Germinal center (tissue), 1 donor: Measurements from ENCODE around the gene TGFBR3.
"Not testable (repeated sequence)": the region's sequence is repeated elsewhere in the genome, so short reads cannot be mapped to it uniquely, and the experiment has no call there.

ENCODE experiments used
- DNase-seq: peaks from one replicate; pipeline ENCODE4 v3.0.0; 2012; ENCODE audit warnings: mixed read lengths, low spot score

TGFBR3 gene

GRCh38 chr1:91847851-91848250, 38.1 kb downstream of the TGFBR3 start:
- no peak for DNase-seq

- DNase-seq = no peak
These were observed 39.3 kb downstream of the TGFBR3 start for GRCh38 chr1:91846639-91847013.

- no peak for DNase-seq
These were observed 39.8 kb downstream of the TGFBR3 start for GRCh38 chr1:91846007-91846638.

GRCh38 chr1:91844862-91845528, 41.0 kb downstream of the TGFBR3 start:
- no peak for DNase-seq

GRCh38 chr1:91843843-91844242, 42.1 kb downstream of the TGFBR3 start:
- no peak for DNase-seq

GRCh38 chr1:91842563-91842962, 43.4 kb downstream of the TGFBR3 start:
- DNase-seq = no peak

GRCh38 chr1:91842056-91842455, 43.9 kb downstream of the TGFBR3 start:
- no peak for DNase-seq

GRCh38 chr1:91840276-91840675, 45.7 kb downstream of the TGFBR3 start:
- not testable (repeated sequence) for DNase-seq

- DNase-seq = no peak
These were observed 49.5 kb downstream of the TGFBR3 start for GRCh38 chr1:91836331-91837040.

GRCh38 chr1:91835087-91835521, 50.8 kb downstream of the TGFBR3 start:
- DNase-seq = no peak

- DNase-seq = not testable (repeated sequence)
These were observed 51.4 kb downstream of the TGFBR3 start for GRCh38 chr1:91834549-91834948.

GRCh38 chr1:91833946-91834345, 52.0 kb downstream of the TGFBR3 start:
- no peak for DNase-seq

GRCh38 chr1:91831132-91831930, 54.6 kb downstream of the TGFBR3 start:
- DNase-seq = no peak

- DNase-seq = no peak
These were observed 55.5 kb downstream of the TGFBR3 start for GRCh38 chr1:91830242-91831131.

- DNase-seq = no peak
These were observed 56.4 kb downstream of the TGFBR3 start for GRCh38 chr1:91829293-91830153.

- no peak for DNase-seq
These were observed 57.2 kb downstream of the TGFBR3 start for GRCh38 chr1:91828583-91829281.

- DNase-seq = no peak
These were observed 58.3 kb downstream of the TGFBR3 start for GRCh38 chr1:91827459-91828321.

- no peak for DNase-seq
These were observed 58.9 kb downstream of the TGFBR3 start for GRCh38 chr1:91827087-91827458.

GRCh38 chr1:91826649-91827048, 59.3 kb downstream of the TGFBR3 start:
- DNase-seq = no peak
